GM19043 (cell line): ENCODE results near the gene IRF1.
"Not testable (repeated sequence)": the region's sequence is repeated elsewhere in the genome, so short reads cannot be mapped to it uniquely, and the experiment has no call there.

ENCODE experiments used
- ATAC-seq: cut with Tn5 transposase; IDR thresholded peaks from one replicate; pipeline ENCODE4 v1.9.1; 2021; ENCODE audit warnings: low read depth; ENCODE audit not compliant: unreplicated experiment

Gene IRF1

DNA sequence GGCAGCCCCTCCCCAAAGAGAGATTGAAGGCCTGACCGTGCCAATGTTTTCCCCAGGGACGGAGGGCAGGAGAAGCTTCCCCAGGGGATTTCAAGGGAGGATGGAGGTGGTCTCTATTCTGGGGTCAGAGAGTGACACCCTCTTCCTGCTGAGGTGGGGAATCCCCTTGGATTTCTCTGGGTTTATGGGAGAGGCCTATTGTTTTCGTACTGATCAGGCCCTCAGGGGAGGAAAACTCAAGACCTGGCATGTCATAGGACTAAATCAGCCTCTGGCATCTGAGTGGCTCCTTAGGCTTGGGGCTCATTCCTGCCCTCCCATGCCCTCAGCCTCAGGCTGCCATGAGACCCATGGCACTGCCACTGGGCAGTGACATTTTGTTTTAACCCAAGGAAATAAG lies 44.6 kb downstream of the IRF1 start:
- ATAC-seq: no peak

- no peak for ATAC-seq
Measured at GRCh38 chr5:132445640-132445923, 45.0 kb downstream of the IRF1 start.

DNA sequence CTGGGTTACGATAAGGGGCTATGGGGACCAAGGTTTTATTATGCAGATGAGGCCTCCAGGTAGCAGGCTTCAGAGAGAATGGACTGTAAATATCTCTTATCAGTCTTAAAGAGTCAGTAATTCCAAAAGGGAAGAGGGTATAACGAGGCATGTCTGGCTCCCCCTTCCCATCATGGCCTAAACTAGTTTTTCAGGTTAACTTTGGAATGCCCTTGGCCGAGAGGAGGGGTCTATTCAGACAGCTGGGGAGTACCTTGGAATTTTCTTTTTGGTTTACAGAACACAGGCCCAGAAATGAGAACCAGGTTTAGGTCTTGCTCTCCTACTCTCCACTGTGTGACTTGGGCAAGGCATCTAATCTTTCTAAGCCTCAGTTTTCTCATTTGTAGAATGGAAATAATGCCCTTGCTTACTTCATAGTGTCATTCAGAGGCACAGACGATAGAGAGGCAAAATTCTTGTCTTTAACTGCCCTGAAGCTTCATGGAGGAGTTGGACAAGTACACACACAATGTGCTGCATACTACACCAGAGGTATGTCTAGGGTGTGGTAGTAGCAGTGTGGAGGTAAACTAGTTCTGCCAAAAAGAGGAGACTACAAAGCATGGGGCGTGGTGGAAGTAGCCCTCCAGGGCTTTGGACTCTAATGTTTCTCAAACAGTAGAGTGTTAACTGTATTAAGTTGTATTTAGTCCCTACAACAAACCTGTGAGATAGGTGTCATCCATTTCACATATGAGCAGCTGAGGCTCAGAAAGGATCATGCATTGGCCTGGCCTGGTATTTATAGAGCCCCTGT lies 45.5 kb downstream of the IRF1 start:
- ATAC-seq: no peak

- no peak for ATAC-seq
Measured at GRCh38 chr5:132444061-132444460, 46.5 kb downstream of the IRF1 start.

GRCh38 chr5:132439521-132440089 lies 51.0 kb downstream of the IRF1 start:
- no peak for ATAC-seq

GRCh38 chr5:132438917-132439316 lies 51.7 kb downstream of the IRF1 start:
- ATAC-seq: no peak

GRCh38 chr5:132438267-132438645 lies 52.3 kb downstream of the IRF1 start:
- ATAC-seq: not testable (repeated sequence)

GRCh38 chr5:132437604-132438266 lies 52.8 kb downstream of the IRF1 start:
- ATAC-seq: peak; percentile 93

DNA sequence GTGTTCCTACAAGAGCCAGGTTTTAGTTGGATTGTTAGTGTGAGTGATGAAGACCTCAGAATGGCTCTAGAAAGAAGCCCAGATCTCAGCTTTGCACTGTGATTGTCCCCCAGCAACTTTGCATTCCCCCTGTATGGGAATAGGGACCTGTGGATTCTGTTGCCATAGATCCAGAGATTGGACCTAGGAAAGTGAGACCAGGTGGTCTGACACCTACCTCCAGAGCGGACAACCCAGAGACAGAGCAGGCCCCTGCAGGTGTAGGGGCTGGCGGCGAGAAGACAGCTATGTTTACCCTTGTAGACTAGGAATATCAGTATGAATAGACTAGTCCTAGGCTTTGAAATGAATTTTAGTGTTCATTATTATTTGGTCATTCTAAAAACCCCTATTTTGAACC lies 53.6 kb downstream of the IRF1 start:
- ATAC-seq: no peak

GRCh38 chr5:132435886-132436285 lies 54.7 kb downstream of the IRF1 start:
- ATAC-seq: no peak

DNA sequence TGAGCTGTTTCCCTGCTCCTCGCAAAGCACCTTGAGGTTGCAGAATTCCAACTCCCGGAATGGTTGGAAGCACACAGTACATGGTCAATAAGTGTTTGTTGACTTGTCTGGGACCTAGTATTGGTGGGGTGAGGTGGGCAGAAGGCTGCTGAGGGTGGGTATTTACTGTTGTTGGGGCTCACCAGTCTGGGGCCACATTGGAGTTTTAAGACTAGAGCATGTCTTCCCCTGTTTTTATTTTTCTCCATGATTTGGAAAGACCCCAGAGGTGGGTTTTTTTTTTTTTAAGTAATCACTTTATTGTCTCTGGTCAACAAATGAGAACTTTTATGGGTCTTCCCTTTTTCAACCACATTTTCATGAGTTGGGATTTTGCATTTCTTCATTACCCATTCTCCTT lies 55.1 kb downstream of the IRF1 start:
- ATAC-seq: no peak

GRCh38 chr5:132434416-132435286 lies 55.9 kb downstream of the IRF1 start:
- ATAC-seq: no peak

- no peak for ATAC-seq
Measured at GRCh38 chr5:132433141-132433540, 57.4 kb downstream of the IRF1 start.

- no peak for ATAC-seq
Measured at GRCh38 chr5:132431632-132432031, 58.9 kb downstream of the IRF1 start.
